T-helper 2 cell treated with Interferon-gamma antibody and Interleukin-4, amounts not matched to agents 5 μg/mL and 100 μg/mL, for 36 hours (primary cell): ENCODE data around the gene UPK1A.

Experiments
- DNase-seq: peaks from one replicate; pipeline ENCODE4 v3.0.0; 2021; ENCODE audit warnings: low spot score
- H3K27ac Mint-ChIP-seq: one replicate; pipeline ENCODE4 v1.8.0; 2021; ENCODE audit warnings: mild to moderate bottlenecking, mixed read lengths
- H3K27me3 Mint-ChIP-seq: one replicate; pipeline ENCODE4 v1.8.0; 2021; ENCODE audit warnings: low read depth, mixed read lengths
- H3K36me3 Mint-ChIP-seq: one replicate; pipeline ENCODE4 v1.8.0; 2021; ENCODE audit warnings: low read depth, mixed read lengths
- H3K4me1 Mint-ChIP-seq: one replicate; pipeline ENCODE4 v1.8.0; 2021; ENCODE audit warnings: low read depth, mixed read lengths
- H3K4me3 Mint-ChIP-seq: one replicate; pipeline ENCODE4 v1.8.0; 2022; ENCODE audit warnings: mild to moderate bottlenecking, moderate library complexity, mixed read lengths
- H3K9me3 Mint-ChIP-seq: one replicate; pipeline ENCODE4 v1.8.0; 2021; ENCODE audit warnings: mixed read lengths

The UPK1A gene

DNA sequence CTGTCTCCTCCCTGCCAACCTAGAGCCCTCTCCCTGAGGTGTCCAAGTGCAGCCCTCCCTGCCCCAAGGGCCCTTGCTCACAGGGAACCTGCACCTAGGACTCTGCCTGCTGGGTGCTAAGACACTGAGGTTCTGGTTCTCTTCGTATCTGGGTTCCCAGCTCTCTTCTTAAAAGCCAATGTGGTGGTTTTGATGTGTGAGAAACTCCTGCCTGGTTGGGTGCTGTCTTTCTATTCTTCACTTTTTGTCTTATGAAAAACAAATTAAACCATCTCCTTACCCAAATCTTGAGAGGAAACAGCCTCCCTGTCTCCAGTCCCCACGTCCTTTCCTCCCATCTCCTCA, 47.2 kb downstream of the UPK1A start:
- DNase-seq = no peak
- Mint-ChIP-seq H3K27ac (peak overlapping the region; percentile 98), H3K9me3 (no peaks in the 10 kb centered on the region), H3K27me3 (no peaks in the 10 kb centered on the region), H3K4me1 (peaks cover 53% of the 10 kb centered on the region), H3K36me3 (peaks cover 25% of the 10 kb centered on the region), H3K4me3 (peak overlapping the region; percentile 89)

DNA sequence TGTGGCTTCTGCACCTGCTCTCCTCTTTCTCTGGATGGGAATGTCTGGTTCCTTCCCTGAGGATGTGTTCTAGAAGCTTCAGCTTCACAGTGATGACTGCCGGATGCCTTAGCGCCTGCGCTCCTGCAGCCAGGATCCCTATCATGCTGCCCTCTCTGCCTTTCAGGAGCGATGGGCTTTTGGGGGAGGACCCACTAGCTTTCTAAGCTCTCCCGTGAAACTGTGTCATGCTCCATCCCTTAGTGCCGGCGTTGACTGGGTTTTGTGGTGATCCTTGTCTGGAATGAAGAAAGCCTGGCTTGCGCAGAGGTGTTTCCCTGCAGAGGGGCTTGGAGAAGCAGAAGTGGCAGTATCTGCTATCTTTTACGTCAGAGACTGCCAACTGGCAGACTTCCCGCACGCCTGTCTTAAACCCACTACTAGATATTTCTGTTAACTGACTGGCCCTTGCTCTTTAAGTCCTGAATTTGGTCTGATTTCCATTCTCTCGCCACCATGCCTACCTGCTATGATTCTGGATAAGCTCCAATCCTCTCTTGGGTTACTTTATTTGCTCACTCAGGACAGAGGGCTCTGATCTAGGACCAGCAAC, 47.7 kb downstream of the UPK1A start:
- Mint-ChIP-seq H3K4me1 (peaks cover 55% of the 10 kb centered on the region), H3K9me3 (no peaks in the 10 kb centered on the region), H3K4me3 (peak overlapping the region; percentile 89), H3K27me3 (no peaks in the 10 kb centered on the region), H3K27ac (peak overlapping the region; percentile 98), H3K36me3 (peaks cover 27% of the 10 kb centered on the region)
- no peak for DNase-seq

DNA sequence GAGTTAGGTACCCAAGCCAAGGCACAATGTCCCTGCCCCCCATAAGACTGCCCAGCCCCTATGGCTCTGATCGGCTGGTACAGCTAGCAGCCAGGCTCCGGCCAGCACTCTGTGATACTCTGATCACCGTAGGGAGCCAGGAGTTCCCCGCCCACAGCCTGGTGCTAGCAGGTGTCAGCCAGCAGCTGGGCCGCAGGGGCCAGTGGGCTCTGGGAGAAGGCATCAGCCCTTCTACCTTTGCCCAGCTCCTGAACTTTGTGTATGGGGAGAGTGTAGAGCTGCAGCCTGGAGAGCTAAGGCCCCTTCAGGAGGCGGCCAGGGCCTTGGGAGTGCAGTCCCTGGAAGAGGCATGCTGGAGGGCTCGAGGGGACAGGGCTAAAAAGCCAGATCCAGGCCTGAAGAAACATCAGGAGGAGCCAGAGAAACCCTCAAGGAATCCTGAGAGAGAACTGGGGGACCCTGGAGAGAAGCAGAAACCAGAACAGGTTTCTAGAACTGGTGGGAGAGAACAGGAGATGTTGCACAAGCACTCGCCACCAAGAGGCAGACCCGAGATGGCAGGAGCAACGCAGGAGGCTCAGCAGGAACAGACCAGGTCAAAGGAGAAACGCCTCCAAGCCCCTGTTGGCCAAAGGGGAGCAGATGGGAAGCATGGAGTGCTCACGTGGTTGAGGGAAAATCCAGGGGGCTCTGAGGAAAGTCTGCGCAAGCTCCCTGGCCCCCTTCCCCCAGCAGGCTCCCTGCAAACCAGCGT, 48.5 kb downstream of the UPK1A start:
- Mint-ChIP-seq H3K27ac (peak overlapping the region; percentile 98), H3K4me1 (peaks cover 61% of the 10 kb centered on the region), H3K4me3 (peak overlapping the region; percentile 89), H3K27me3 (no peaks in the 10 kb centered on the region), H3K36me3 (peaks cover 33% of the 10 kb centered on the region), H3K9me3 (no peaks in the 10 kb centered on the region)
- DNase-seq = no peak

DNA sequence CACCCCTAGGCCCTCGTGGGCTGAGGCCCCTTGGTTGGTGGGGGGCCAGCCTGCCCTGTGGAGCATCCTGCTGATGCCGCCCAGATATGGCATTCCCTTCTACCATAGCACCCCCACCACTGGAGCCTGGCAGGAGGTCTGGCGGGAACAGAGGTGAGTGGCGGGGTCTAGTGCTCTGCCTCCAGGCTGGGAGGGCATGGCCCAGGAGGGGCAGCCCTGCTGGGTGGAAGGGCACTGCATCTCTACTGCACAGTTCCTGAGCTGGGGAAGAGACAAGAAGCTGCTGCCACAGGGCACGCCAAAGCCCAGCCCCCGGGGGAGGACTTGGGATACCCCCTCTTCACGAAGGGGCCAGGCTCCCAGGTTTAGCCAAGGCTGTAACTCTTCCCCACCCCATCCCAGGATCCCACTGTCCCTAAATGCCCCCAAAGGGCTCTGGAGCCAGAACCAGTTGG, 49.1 kb downstream of the UPK1A start:
- peaks cover 57% of the 10 kb centered on the region for H3K4me1 Mint-ChIP-seq
- H3K27me3 Mint-ChIP-seq = no peaks in the 10 kb centered on the region
- no peaks in the 10 kb centered on the region for H3K9me3 Mint-ChIP-seq
- H3K27ac Mint-ChIP-seq = peak overlapping the region; percentile 94
- peak overlapping the region; percentile 89 for H3K4me3 Mint-ChIP-seq
- H3K36me3 Mint-ChIP-seq = peaks cover 36% of the 10 kb centered on the region
- DNase-seq = no peak

DNA sequence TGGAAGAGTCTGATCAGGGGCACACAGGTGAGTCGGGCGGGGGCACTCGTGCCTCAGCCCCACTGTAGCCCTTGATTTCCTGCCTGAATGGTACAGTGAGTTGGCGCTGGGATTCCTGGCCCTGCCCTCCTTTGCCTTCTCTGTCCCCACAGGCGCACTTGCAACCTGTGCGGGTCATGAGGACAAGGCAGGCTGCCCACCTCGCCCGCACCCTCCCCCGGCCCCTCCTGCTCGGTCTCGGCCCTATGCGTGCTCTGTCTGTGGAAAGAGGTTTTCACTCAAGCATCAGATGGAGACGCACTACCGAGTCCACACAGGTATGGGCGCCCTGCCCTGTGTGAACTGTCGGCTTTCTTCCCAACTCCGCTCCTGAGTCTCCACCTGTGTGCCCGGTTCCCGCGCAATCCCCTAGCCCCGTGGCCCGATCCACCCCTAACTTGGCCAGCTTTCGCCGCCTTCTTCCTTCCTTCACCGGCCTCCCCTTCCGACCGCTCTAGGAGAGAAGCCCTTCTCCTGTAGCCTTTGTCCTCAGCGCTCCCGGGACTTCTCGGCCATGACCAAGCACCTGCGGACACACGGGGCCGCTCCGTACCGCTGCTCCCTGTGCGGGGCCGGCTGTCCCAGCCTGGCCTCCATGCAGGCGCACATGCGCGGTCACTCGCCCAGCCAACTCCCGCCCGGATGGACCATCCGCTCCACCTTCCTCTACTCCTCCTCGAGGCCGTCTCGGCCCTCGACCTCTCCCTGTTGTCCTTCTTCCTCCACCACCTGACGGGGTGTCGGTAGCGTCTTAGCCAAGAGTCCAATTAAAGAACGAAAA, 49.9 kb downstream of the UPK1A start:
- Mint-ChIP-seq H3K9me3 (no peaks in the 10 kb centered on the region), H3K27ac (peak overlapping the region; percentile 94), H3K36me3 (peaks cover 36% of the 10 kb centered on the region), H3K27me3 (no peaks in the 10 kb centered on the region), H3K4me1 (peaks cover 49% of the 10 kb centered on the region), H3K4me3 (peak overlapping the region; percentile 89)
- no peak for DNase-seq

- H3K36me3 Mint-ChIP-seq = peaks cover 38% of the 10 kb centered on the region
- peaks cover 44% of the 10 kb centered on the region for H3K4me1 Mint-ChIP-seq
- H3K27me3 Mint-ChIP-seq = no peaks in the 10 kb centered on the region
- peak; percentile 88 for DNase-seq
- H3K4me3 Mint-ChIP-seq = peak overlapping the region; percentile 89
- no peaks in the 10 kb centered on the region for H3K9me3 Mint-ChIP-seq
- peak overlapping the region; percentile 94 for H3K27ac Mint-ChIP-seq
Measured at GRCh38 chr19:35716801-35717664, 50.7 kb downstream of the UPK1A start.

GRCh38 chr19:35717665-35718344, 51.5 kb downstream of the UPK1A start, which contains the start of gene KMT2B:
Gene KMT2B (plus strand): TSS chr19:35718003. CDS start chr19:35718019, 16 bp downstream.
- peak; percentile 98 for DNase-seq
- H3K36me3 Mint-ChIP-seq = peaks cover 44% of the 10 kb centered on the region
- H3K9me3 Mint-ChIP-seq = no peaks in the 10 kb centered on the region
- peak within 1 kb of the TSS; percentile 94 for H3K27ac Mint-ChIP-seq
- peak within 1 kb of the TSS; percentile 95 for H3K4me3 Mint-ChIP-seq
- H3K4me1 Mint-ChIP-seq = peaks cover 36% of the 10 kb centered on the region
- no peaks in the 10 kb centered on the region for H3K27me3 Mint-ChIP-seq

DNA sequence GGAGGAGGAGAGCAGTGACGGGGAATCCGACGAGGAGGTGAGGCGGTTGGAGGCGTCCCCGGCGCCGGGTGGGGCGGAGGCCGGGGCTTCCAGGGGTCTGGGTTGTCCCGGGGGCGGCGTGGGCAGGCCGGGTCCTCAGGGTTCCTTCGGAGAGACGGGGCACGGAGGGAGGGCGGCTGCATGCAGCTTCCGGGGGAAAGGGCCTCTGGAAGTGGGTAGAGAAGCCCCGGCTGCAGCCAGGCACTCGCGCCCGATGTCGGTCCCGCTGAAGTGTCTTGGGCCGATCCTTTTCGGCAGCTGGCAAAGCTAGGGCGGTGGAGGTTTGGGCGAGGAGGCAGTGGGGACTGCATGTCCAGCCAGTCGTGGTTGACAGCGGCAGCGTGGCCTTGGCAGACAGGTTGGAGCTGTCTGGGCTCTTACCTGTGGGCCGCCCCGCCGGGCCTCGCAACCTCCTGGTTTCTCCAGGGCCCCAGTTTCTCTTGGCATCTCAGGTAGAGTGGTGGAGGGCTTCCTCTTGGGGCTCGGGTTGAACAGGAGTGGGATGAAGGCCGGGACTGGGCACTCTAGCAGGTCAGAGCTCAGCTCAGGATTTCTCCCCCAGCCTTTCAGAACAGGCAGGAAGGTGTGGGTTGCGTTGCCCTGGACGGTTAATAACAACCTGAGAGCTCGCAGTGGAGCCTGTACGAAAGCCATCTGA, 52.2 kb downstream of the UPK1A start:
- Mint-ChIP-seq H3K27ac (peak overlapping the region; percentile 93), H3K4me3 (peak overlapping the region; percentile 95), H3K9me3 (no peaks in the 10 kb centered on the region), H3K27me3 (no peaks in the 10 kb centered on the region), H3K4me1 (peaks cover 32% of the 10 kb centered on the region), H3K36me3 (peaks cover 50% of the 10 kb centered on the region)
- DNase-seq = peak; percentile 57

GRCh38 chr19:35719402-35720162, 53.3 kb downstream of the UPK1A start:
- H3K27me3 Mint-ChIP-seq = no peaks in the 10 kb centered on the region
- DNase-seq = no peak
- peak overlapping the region; percentile 85 for H3K27ac Mint-ChIP-seq
- peak overlapping the region; percentile 95 for H3K4me3 Mint-ChIP-seq
- H3K4me1 Mint-ChIP-seq = peaks cover 21% of the 10 kb centered on the region
- H3K9me3 Mint-ChIP-seq = no peaks in the 10 kb centered on the region
- peaks cover 47% of the 10 kb centered on the region for H3K36me3 Mint-ChIP-seq

- no peaks in the 10 kb centered on the region for H3K9me3 Mint-ChIP-seq
- H3K36me3 Mint-ChIP-seq = peaks cover 48% of the 10 kb centered on the region
- H3K4me3 Mint-ChIP-seq = peak overlapping the region; percentile 24
- H3K4me1 Mint-ChIP-seq = peaks cover 16% of the 10 kb centered on the region
- no peak for DNase-seq
- no peaks in the 10 kb centered on the region for H3K27me3 Mint-ChIP-seq
- H3K27ac Mint-ChIP-seq = no peak overlapping the region
Measured at GRCh38 chr19:35720163-35720524, 53.8 kb downstream of the UPK1A start.

- H3K27me3 Mint-ChIP-seq = no peaks in the 10 kb centered on the region
- H3K4me1 Mint-ChIP-seq = peaks cover 15% of the 10 kb centered on the region
- H3K27ac Mint-ChIP-seq = no peak overlapping the region
- H3K4me3 Mint-ChIP-seq = no peak overlapping the region
- H3K9me3 Mint-ChIP-seq = no peaks in the 10 kb centered on the region
- peaks cover 53% of the 10 kb centered on the region for H3K36me3 Mint-ChIP-seq
- no peak for DNase-seq
Measured at GRCh38 chr19:35720648-35721047, 54.3 kb downstream of the UPK1A start.

- H3K4me3 Mint-ChIP-seq = no peak overlapping the region
- peaks cover 57% of the 10 kb centered on the region for H3K36me3 Mint-ChIP-seq
- H3K4me1 Mint-ChIP-seq = peaks cover 11% of the 10 kb centered on the region
- H3K27me3 Mint-ChIP-seq = no peaks in the 10 kb centered on the region
- DNase-seq = no peak
- no peaks in the 10 kb centered on the region for H3K9me3 Mint-ChIP-seq
- no peak overlapping the region for H3K27ac Mint-ChIP-seq
Measured at GRCh38 chr19:35721374-35721773, 55.1 kb downstream of the UPK1A start.
